ENCODE data around the gene TTC21A. TPM values are rescaled to one million over a fixed set of nuclear protein-coding genes. Genes with fewer than 3 reads are reported as not detected.

TTC21A gene
- total and polyA plus RNA-seq, 4 donors, result 5.3 to 23.9 (median 15.1) TPM

DNA sequence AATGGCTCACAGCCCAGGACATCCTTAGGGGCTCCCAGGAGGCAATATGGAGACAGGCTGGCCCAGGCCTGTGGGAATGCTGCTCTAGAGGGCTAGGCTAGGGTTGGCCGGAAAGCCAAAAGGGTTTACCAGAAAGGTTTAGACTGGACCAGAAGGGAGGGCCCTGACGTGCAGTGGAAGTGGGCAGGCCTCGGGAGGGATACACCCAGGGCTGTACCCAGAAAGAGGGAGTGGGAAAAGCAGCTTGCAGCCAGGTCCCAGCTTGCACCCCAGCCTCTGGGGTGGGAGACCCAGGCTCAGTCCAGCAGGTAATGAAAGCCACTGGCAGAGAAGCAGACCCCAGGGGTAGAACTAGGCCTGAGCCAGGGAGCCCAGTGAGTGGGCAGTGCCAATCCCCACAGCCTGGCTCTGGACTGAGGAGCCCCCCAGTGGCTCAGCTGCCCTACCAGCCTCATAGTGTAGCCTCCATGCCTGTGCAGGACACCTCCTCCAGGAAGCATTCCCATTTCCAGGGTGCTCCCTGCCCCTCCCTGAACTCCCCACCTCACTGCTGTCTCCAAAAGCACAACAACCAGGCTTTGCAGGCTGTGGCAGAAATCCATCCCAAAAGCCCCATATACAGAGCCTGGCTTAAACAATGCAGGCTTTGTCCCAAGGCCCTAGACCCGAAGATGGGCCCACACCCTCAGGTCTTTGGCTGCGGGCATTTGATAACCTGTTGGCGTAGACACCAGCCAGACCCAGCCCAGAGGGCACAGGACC is 3.5 kb upstream of the TTC21A start:
- Histone ChIP-seq H3K4me1 (ENCODE audit: control insufficient read depth, insufficient read depth, low read length) (peaks cover 58% of the 10 kb centered on the region), H3K9me3 (ENCODE audit: control insufficient read depth, insufficient read depth, low read length) (no peaks in the 10 kb centered on the region), H3K4me3 (ENCODE audit: low read depth, low read length) (no peak overlapping the region), H3K36me3 (ENCODE audit: control insufficient read depth, insufficient read depth, low read length) (peaks cover 51% of the 10 kb centered on the region), H3K27ac (ENCODE audit: low read depth, low read length) (peak overlapping the region; percentile 3), H3K27me3 (ENCODE audit: control insufficient read depth, insufficient read depth, low read length) (no peaks in the 10 kb centered on the region)
- 67% methylated on average over 6 of the region's 6 CpGs for WGBS (ENCODE audit: insufficient coverage)
- DNase-seq (ENCODE audit: low read depth in 4 of 6, low spot score in 6 of 6), result no peak

- peaks cover 58% of the 10 kb centered on the region for H3K4me1 ChIP-seq (ENCODE audit: control insufficient read depth, insufficient read depth, low read length)
- 88% methylated on average over 4 of the region's 7 CpGs for WGBS (ENCODE audit: insufficient coverage)
- H3K9me3 ChIP-seq (ENCODE audit: control insufficient read depth, insufficient read depth, low read length), result no peaks in the 10 kb centered on the region
- H3K36me3 ChIP-seq (ENCODE audit: control insufficient read depth, insufficient read depth, low read length), result peaks cover 45% of the 10 kb centered on the region
- H3K27ac ChIP-seq (ENCODE audit: low read depth, low read length), result no peak overlapping the region
- H3K27me3 ChIP-seq (ENCODE audit: control insufficient read depth, insufficient read depth, low read length), result no peaks in the 10 kb centered on the region
- DNase-seq (ENCODE audit: low read depth in 4 of 6, low spot score in 6 of 6), result no peak
- H3K4me3 ChIP-seq (ENCODE audit: low read depth, low read length), result no peak overlapping the region
Observed at GRCh38 chr3:39104961-39105686, 2.4 kb upstream of the TTC21A start.

GRCh38 chr3:39105687-39106063 is 1.8 kb upstream of the TTC21A start:
- Histone ChIP-seq H3K9me3 (ENCODE audit: control insufficient read depth, insufficient read depth, low read length) (no peaks in the 10 kb centered on the region), H3K27me3 (ENCODE audit: control insufficient read depth, insufficient read depth, low read length) (no peaks in the 10 kb centered on the region), H3K36me3 (ENCODE audit: control insufficient read depth, insufficient read depth, low read length) (peaks cover 45% of the 10 kb centered on the region), H3K4me1 (ENCODE audit: control insufficient read depth, insufficient read depth, low read length) (peaks cover 57% of the 10 kb centered on the region), H3K27ac (ENCODE audit: low read depth, low read length) (no peak overlapping the region), H3K4me3 (ENCODE audit: low read depth, low read length) (peak overlapping the region; percentile 86)
- no peak for DNase-seq (ENCODE audit: low read depth in 4 of 6, low spot score in 6 of 6)
- 77% methylated on average over 3 of the region's 3 CpGs for WGBS (ENCODE audit: insufficient coverage)

- Histone ChIP-seq H3K27me3 (ENCODE audit: control insufficient read depth, insufficient read depth, low read length) (no peaks in the 10 kb centered on the region), H3K9me3 (ENCODE audit: control insufficient read depth, insufficient read depth, low read length) (no peaks in the 10 kb centered on the region), H3K4me3 (ENCODE audit: low read depth, low read length) (peak overlapping the region; percentile 86), H3K27ac (ENCODE audit: low read depth, low read length) (peak overlapping the region; percentile 86), H3K4me1 (ENCODE audit: control insufficient read depth, insufficient read depth, low read length) (peaks cover 51% of the 10 kb centered on the region), H3K36me3 (ENCODE audit: control insufficient read depth, insufficient read depth, low read length) (peaks cover 43% of the 10 kb centered on the region)
- 4% methylated on average over 13 of the region's 16 CpGs for WGBS (ENCODE audit: insufficient coverage)
- DNase-seq (ENCODE audit: low read depth in 4 of 6, low spot score in 6 of 6), result peak in 2 of 6 donors; percentile 38
Observed at GRCh38 chr3:39106281-39106811, 1.1 kb upstream of the TTC21A start.

GRCh38 chr3:39106851-39107387 is 561 bp upstream of the TTC21A start:
- Histone ChIP-seq H3K9me3 (ENCODE audit: control insufficient read depth, insufficient read depth, low read length) (no peaks in the 10 kb centered on the region), H3K4me1 (ENCODE audit: control insufficient read depth, insufficient read depth, low read length) (peaks cover 51% of the 10 kb centered on the region), H3K27me3 (ENCODE audit: control insufficient read depth, insufficient read depth, low read length) (no peaks in the 10 kb centered on the region), H3K36me3 (ENCODE audit: control insufficient read depth, insufficient read depth, low read length) (peaks cover 47% of the 10 kb centered on the region), H3K4me3 (ENCODE audit: low read depth, low read length) (peak overlapping the region; percentile 86), H3K27ac (ENCODE audit: low read depth, low read length) (peak overlapping the region; percentile 86)
- DNase-seq (ENCODE audit: low read depth in 4 of 6, low spot score in 6 of 6), result peak in 2 of 6 donors; percentile 66 to 77
- 0% methylated on average over 55 of the region's 55 CpGs for WGBS (ENCODE audit: insufficient coverage)

- 18% methylated on average over 2 of the region's 2 CpGs for WGBS (ENCODE audit: insufficient coverage)
- Histone ChIP-seq H3K27ac (ENCODE audit: low read depth, low read length) (peak overlapping the region; percentile 95), H3K9me3 (ENCODE audit: control insufficient read depth, insufficient read depth, low read length) (no peaks in the 10 kb centered on the region), H3K4me1 (ENCODE audit: control insufficient read depth, insufficient read depth, low read length) (peaks cover 41% of the 10 kb centered on the region), H3K27me3 (ENCODE audit: control insufficient read depth, insufficient read depth, low read length) (no peaks in the 10 kb centered on the region), H3K36me3 (ENCODE audit: control insufficient read depth, insufficient read depth, low read length) (peaks cover 43% of the 10 kb centered on the region), H3K4me3 (ENCODE audit: low read depth, low read length) (peak overlapping the region; percentile 86)
- no peak for DNase-seq (ENCODE audit: low read depth in 4 of 6, low spot score in 6 of 6)
Observed at GRCh38 chr3:39108200-39108710, 775 bp downstream of the TTC21A start.

DNA sequence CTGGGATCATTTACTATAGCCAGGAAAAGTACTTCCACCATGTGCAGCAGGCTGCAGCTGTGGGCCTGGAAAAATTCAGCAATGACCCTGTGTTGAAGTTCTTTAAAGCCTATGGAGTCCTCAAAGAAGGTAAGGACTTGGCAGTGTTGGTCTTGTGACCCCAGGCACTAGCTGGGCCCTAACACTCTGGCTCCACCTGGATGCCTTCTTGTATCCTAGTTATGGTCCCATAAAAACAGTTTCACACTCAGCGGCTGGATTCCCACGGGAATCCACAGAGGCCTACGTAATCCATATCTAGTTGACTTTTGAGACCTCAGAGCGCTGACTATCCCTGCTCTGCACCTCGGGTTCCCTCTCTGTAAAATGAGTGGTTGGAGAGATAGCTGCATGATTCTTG is 1.6 kb downstream of the TTC21A start:
- H3K4me1 ChIP-seq (ENCODE audit: control insufficient read depth, insufficient read depth, low read length), result peaks cover 33% of the 10 kb centered on the region
- WGBS (ENCODE audit: insufficient coverage), result 97% methylated on average over 5 of the region's 5 CpGs

GRCh38 chr3:39110041-39110639 is 2.7 kb downstream of the TTC21A start:
- Histone ChIP-seq H3K36me3 (ENCODE audit: control insufficient read depth, insufficient read depth, low read length) (peaks cover 24% of the 10 kb centered on the region), H3K27ac (ENCODE audit: low read depth, low read length) (no peak overlapping the region), H3K9me3 (ENCODE audit: control insufficient read depth, insufficient read depth, low read length) (no peaks in the 10 kb centered on the region), H3K4me1 (ENCODE audit: control insufficient read depth, insufficient read depth, low read length) (peaks cover 22% of the 10 kb centered on the region), H3K4me3 (ENCODE audit: low read depth, low read length) (no peak overlapping the region), H3K27me3 (ENCODE audit: control insufficient read depth, insufficient read depth, low read length) (no peaks in the 10 kb centered on the region)
- 86% methylated on average over 2 of the region's 2 CpGs for WGBS (ENCODE audit: insufficient coverage)
- DNase-seq (ENCODE audit: low read depth in 4 of 6, low spot score in 6 of 6), result no peak

More for the DNA sequence above, 1.6 kb downstream of the TTC21A start:
- H3K27ac ChIP-seq (ENCODE audit: low read depth, low read length), result no peak overlapping the region
- DNase-seq (ENCODE audit: low read depth in 4 of 6, low spot score in 6 of 6), result no peak
- no peaks in the 10 kb centered on the region for H3K27me3 ChIP-seq (ENCODE audit: control insufficient read depth, insufficient read depth, low read length)
- H3K4me3 ChIP-seq (ENCODE audit: low read depth, low read length), result no peak overlapping the region
- peaks cover 35% of the 10 kb centered on the region for H3K36me3 ChIP-seq (ENCODE audit: control insufficient read depth, insufficient read depth, low read length)
- no peaks in the 10 kb centered on the region for H3K9me3 ChIP-seq (ENCODE audit: control insufficient read depth, insufficient read depth, low read length)

- Histone ChIP-seq H3K4me1 (ENCODE audit: control insufficient read depth, insufficient read depth, low read length) (peaks cover 7% of the 10 kb centered on the region), H3K4me3 (ENCODE audit: low read depth, low read length) (no peak overlapping the region), H3K9me3 (ENCODE audit: control insufficient read depth, insufficient read depth, low read length) (no peaks in the 10 kb centered on the region), H3K36me3 (ENCODE audit: control insufficient read depth, insufficient read depth, low read length) (peaks cover 27% of the 10 kb centered on the region), H3K27me3 (ENCODE audit: control insufficient read depth, insufficient read depth, low read length) (no peaks in the 10 kb centered on the region), H3K27ac (ENCODE audit: low read depth, low read length) (no peak overlapping the region)
- WGBS (ENCODE audit: insufficient coverage), result 82% methylated on average over 3 of the region's 3 CpGs
- DNase-seq (ENCODE audit: low read depth in 4 of 6, low spot score in 6 of 6), result no peak
Observed at GRCh38 chr3:39112113-39112512, 4.6 kb downstream of the TTC21A start.
